Activated T-cell treated with anti-CD3 and anti-CD28 coated beads, Interleukin-2, amount 50 U/mL, for 4 hours (primary cell): ENCODE measurements around the gene MYOM1. TPM values are rescaled to one million over a fixed set of nuclear protein-coding genes. Genes with fewer than 3 reads are reported as not detected.

Experiments used
- ATAC-seq, 2 donors: fragments of 200-7000 bp; cut with Tn5 transposase; one replicate each; pipeline ENCODE4 v1.10.0; 2021
- DNase-seq: peaks from one replicate; pipeline ENCODE4 v3.0.0-alpha.2; 2020
- H3K27me3 Mint-ChIP-seq: one replicate; pipeline ENCODE4 v1.8.0; 2021; ENCODE audit warnings: low read depth, mixed read lengths
- H3K36me3 Mint-ChIP-seq: one replicate; pipeline ENCODE4 v1.8.0; 2022; ENCODE audit warnings: mixed read lengths; ENCODE audit not compliant: insufficient read depth
- H3K4me1 Mint-ChIP-seq: one replicate; pipeline ENCODE4 v1.8.0; 2021; ENCODE audit warnings: low read depth, mixed read lengths
- H3K4me3 Mint-ChIP-seq: one replicate; pipeline ENCODE4 v1.8.0; 2021; ENCODE audit warnings: mild to moderate bottlenecking, moderate library complexity, mixed read lengths
- H3K9me3 Mint-ChIP-seq: one replicate; pipeline ENCODE4 v1.8.0; 2021; ENCODE audit warnings: mixed read lengths
- total RNA-seq, 3 donors: library from RNA; stranded (reverse); gene quantifications; one replicate each; pipeline ENCODE4 v1.2.1, GENCODE V29; 2021

MYOM1 gene
- total RNA-seq, 3 donors from 2014 or later = 0.16 to 0.42 (median 0.25) TPM

DNA sequence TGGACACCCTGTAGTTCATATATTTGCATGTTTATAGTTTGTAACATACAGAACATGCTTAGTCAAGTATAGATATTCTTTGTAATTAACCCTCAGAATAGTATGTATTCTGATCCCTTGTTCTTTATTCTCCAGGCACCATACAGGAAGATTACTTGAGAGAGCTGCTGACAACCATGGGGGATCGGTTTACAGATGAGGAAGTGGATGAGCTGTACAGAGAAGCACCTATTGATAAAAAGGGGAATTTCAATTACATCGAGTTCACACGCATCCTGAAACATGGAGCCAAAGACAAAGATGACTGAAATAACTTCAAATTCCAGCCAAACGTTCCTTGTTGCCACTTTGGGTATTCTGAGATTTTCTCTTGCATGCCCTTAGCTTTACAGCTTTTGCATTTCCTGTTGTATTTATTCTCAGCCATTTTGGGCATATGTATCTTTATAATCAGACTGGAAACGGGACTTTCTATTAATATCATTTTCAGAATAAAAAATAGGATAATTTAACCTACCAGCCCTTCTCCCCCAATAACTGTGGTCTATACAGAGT lies 35.9 kb upstream of the MYOM1 start:
- DNase-seq (no peak), ATAC-seq (no peak)
- H3K4me1 Mint-ChIP-seq = peaks cover 87% of the 10 kb centered on the region
- peaks cover 53% of the 10 kb centered on the region for H3K36me3 Mint-ChIP-seq
- no peaks in the 10 kb centered on the region for H3K27me3 Mint-ChIP-seq
- no peaks in the 10 kb centered on the region for H3K9me3 Mint-ChIP-seq
- H3K4me3 Mint-ChIP-seq = no peak overlapping the region

DNA sequence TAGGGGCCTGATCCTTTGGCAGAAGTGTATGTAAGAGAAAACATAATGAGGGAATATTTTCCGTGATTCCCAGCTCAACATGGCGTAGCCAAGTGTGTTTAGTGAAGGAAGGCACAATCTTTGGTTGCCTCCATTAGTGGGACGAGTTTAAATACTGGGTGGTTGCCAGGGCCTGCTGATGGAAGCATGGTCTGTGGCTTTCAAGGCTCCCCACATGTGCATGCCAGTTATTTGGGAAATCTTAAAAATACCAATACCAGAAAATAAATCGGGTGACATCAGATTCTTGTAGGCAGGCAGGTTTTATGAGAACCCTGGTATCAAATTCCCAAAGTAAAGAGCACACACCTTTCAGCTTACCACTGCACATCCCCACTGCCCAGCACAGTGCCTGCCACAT lies 35.0 kb upstream of the MYOM1 start:
- Mint-ChIP-seq H3K4me3 (no peak overlapping the region), H3K9me3 (no peaks in the 10 kb centered on the region), H3K27me3 (no peaks in the 10 kb centered on the region), H3K36me3 (peaks cover 58% of the 10 kb centered on the region), H3K4me1 (peaks cover 88% of the 10 kb centered on the region)
- DNase-seq (no peak), ATAC-seq (no peak)

DNA sequence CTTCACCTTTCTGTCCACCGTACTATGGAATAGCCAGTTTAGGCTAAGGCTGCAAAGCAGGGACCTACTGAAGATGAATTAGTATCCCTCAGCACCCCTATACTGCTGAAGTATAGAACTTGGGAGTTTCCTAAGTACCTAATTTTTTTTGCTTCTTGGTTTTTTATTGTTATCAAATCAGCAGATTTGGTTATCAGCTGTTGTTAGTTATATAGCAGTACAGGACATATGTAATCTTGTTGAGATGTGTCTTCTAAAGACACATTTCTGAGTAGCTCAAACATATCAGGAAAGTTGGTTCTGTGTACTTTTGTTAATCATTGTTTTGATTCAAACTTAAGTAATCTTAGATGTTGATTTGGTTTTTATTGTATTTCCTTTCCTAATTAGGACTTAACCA lies 33.1 kb upstream of the MYOM1 start:
- no peaks in the 10 kb centered on the region for H3K9me3 Mint-ChIP-seq
- peaks cover 77% of the 10 kb centered on the region for H3K4me1 Mint-ChIP-seq
- ATAC-seq (no peak), DNase-seq (no peak)
- peaks cover 52% of the 10 kb centered on the region for H3K36me3 Mint-ChIP-seq
- H3K4me3 Mint-ChIP-seq = peak overlapping the region; percentile 29
- no peaks in the 10 kb centered on the region for H3K27me3 Mint-ChIP-seq

DNA sequence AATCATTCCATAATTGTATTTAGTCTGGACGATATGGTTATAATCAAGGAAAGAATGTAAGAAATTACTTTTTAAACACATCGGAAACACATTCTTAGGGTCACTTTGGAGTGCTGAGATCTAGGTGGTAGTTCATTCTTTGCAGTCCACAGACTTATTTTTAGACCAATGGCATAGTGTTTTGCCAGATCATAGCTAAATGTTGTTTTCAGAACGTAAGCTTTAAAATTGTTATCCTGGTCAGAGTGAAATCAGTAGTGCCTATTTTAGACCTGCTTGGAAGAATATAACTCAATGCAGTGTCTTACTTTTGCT lies 32.2 kb upstream of the MYOM1 start:
- peak overlapping the region; percentile 43 for H3K4me3 Mint-ChIP-seq
- H3K9me3 Mint-ChIP-seq = no peaks in the 10 kb centered on the region
- ATAC-seq (no peak), DNase-seq (no peak)
- H3K4me1 Mint-ChIP-seq = peaks cover 69% of the 10 kb centered on the region
- no peaks in the 10 kb centered on the region for H3K27me3 Mint-ChIP-seq
- H3K36me3 Mint-ChIP-seq = peaks cover 44% of the 10 kb centered on the region

DNA sequence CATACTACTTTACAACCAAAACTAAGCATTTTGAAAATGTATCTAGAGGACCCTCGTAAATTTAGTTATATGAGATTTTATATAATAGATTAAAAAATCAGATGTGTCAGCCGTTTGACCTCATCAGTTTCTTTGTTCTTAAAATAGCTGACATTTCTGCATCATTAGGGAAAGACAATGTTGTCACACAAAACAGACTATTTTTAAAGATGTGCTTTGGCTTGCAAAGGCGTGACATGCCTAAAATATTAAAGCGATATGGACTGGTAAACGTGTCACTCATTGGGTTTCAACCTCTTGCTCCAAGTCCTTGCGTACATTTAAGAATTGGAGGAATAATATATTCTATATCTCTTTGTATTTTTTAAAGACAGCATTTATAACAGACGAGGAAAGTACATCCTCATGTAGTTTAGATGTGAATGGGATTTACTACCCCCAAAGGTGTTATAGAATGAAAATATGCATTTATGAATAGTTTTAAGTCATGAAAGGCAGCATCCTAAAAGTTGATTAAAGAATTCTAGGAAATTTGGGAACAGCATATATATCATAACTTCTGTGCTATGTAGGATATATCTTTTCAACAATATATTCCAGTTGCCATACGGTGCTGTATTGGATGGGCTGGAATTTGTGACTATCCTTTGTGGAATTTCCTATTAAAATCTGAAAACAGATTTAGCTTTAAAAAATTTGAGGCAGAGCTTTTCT lies 31.6 kb upstream of the MYOM1 start:
- Mint-ChIP-seq H3K4me3 (peak overlapping the region; percentile 43), H3K9me3 (no peaks in the 10 kb centered on the region), H3K27me3 (no peaks in the 10 kb centered on the region), H3K36me3 (peaks cover 39% of the 10 kb centered on the region), H3K4me1 (peaks cover 67% of the 10 kb centered on the region)
- no peak for DNase-seq
- ATAC-seq = no peak

DNA sequence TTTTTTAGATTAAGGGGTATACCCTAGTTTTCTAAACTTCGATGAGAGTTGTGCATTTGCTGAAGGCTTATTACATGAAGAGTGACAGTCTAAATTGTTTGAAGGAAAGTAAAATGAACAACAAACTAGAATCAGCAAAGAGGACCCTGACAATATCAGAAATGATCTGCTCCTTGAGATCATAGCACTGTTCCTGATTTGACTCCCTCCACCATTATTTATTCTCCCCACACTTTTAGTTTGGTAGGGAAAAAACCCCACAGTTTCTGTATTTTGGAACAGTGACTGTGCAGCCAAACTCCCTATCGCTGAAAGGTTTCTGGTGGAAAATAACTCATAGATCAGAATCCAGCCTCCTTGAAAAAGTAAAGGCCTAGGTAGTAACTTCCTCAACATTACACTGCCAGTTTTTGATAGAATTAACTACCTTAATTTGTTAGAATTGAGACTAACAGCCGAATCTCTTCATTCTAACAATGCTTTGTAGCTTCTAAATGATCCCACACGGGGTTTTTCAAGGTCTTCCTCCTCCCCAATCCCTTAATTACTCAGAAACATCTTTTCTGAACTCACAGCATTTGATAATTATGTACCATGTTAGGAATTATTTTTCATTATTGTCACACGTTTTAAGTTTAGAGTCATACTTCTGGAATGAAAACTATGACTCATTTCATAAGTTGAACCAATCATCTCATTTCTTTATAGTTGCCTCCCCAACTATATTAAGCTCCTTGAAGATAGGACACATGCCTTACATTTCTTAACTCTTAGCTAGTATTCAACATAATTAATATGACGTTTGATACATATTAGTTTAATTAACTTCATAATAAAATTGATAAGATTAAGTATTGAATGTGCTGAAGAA lies 30.7 kb upstream of the MYOM1 start:
- H3K36me3 Mint-ChIP-seq = peaks cover 30% of the 10 kb centered on the region
- H3K9me3 Mint-ChIP-seq = no peaks in the 10 kb centered on the region
- peak; percentile 13 to 15 for ATAC-seq
- H3K27me3 Mint-ChIP-seq = no peaks in the 10 kb centered on the region
- peaks cover 66% of the 10 kb centered on the region for H3K4me1 Mint-ChIP-seq
- no peak for DNase-seq
- H3K4me3 Mint-ChIP-seq = peak overlapping the region; percentile 74

DNA sequence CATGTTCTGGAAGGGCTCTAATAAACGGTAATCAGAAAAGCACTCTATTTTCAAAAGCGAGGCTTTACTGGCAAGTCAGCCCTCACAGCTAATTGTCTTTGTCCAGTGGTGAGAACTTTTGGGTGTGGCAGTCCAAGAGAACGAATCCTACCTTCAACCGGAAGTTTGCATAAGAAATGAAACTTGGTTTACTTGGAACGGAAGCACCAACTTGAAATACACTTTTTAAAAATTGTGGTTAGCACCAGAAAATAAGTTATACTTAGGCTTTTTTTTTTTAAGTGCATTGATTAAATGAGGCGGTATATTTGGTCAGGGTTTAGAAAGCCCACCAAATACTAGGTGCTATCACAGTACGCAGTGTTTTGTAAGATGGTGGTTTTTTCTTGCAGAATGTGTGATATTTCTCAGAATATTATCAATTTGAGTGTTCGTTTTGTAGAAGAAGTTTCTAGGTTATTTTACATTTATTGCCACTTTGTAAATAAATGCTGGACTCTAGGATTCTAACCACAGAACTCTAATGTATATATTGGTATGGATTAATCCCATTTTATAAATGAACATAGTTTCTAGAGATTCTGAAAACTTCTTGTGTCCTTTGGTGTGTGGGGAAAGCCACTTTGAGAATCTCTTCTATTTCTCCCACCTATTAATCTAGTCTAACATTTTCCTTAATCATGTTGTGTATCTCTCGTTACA lies 29.0 kb upstream of the MYOM1 start:
- H3K4me3 Mint-ChIP-seq = peak overlapping the region; percentile 88
- H3K36me3 Mint-ChIP-seq = peaks cover 19% of the 10 kb centered on the region
- H3K9me3 Mint-ChIP-seq = no peaks in the 10 kb centered on the region
- peaks cover 58% of the 10 kb centered on the region for H3K4me1 Mint-ChIP-seq
- DNase-seq = no peak
- ATAC-seq = no peak
- no peaks in the 10 kb centered on the region for H3K27me3 Mint-ChIP-seq

DNA sequence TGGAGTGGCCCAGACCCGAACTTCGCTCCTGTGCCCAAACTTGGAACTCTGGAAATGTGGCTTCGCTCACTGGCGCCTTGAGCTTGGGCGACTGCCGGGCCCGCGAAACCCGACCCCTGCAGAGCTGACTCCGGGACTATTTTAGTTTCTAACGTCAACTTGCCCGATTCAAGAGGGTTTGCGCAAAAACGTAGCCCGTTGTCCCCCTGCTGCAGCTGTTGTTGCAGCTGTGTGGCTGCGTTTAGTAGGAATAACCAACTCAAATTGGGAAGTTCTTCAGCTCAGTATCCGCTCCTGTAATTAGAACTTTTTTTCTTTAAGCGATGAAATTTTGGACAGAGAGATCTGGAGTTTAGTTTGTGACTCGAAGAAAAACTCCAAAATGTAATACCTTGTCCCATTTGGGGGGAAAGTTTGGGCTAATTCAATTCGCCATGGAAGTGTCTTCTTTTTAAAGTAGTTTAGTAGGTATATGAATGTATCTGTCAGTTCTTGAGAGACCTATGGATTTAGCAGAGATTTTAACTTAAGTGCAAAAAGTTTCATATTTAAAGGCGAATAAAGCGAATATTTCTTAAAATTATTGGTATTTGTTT lies 28.4 kb upstream of the MYOM1 start:
- Mint-ChIP-seq H3K9me3 (no peaks in the 10 kb centered on the region), H3K27me3 (no peaks in the 10 kb centered on the region), H3K36me3 (peaks cover 12% of the 10 kb centered on the region), H3K4me1 (peaks cover 52% of the 10 kb centered on the region), H3K4me3 (peak overlapping the region; percentile 88)
- peak in 1 of 2 donors; percentile 2 for ATAC-seq
- DNase-seq = no peak

DNA sequence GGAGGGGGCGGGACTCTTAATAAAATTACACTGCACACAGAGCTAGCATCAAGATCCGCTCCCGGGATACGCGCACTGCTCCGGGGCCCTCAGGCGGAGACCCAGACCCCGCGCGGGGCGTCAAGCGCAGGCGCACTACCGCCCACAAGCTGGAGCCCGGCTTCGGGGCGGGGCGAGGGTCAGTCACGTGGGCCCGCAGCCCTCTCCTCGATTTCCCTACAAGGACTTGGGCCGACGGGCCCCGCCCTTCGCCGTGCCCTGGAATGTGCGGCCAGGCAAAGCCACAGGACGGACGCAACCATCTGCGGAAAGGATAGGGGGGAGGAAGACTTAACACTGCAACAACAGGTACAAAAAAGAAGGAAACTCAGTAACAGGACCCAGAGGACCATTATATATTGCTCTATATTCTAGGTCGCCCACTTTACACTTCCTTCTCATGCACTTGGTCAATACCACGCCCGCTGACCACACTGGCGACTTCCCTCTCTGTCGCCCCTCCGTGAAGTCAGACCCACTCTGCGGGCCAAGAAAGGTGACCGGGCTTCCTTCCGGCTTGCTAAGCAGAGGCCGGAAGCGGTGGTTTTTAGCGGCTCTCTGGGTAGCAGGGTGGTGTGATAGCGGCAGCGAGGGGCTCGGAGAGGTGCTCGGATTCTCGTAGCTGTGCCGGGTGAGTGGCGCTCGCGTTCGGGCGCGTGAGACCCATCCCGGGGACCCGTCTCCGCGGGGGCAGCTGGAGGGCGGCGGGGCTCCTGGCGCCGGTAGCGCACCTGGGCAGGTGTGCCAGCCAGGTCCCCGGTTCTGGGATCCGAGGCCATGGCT lies 27.7 kb upstream of the MYOM1 start, which contains the start of gene MYL12A:
Gene MYL12A (plus strand): TSS at position 562 of the 822 bp plus-strand sequence. CDS start 5,447 bp downstream, outside the sequence.
- ATAC-seq (peak; percentile 77 to 78), DNase-seq (peak; percentile 88)
- Mint-ChIP-seq H3K9me3 (no peaks in the 10 kb centered on the region), H3K4me1 (peaks cover 45% of the 10 kb centered on the region), H3K27me3 (no peaks in the 10 kb centered on the region), H3K4me3 (peak within 1 kb of the TSS; percentile 88), H3K36me3 (peaks cover 9% of the 10 kb centered on the region)

DNA sequence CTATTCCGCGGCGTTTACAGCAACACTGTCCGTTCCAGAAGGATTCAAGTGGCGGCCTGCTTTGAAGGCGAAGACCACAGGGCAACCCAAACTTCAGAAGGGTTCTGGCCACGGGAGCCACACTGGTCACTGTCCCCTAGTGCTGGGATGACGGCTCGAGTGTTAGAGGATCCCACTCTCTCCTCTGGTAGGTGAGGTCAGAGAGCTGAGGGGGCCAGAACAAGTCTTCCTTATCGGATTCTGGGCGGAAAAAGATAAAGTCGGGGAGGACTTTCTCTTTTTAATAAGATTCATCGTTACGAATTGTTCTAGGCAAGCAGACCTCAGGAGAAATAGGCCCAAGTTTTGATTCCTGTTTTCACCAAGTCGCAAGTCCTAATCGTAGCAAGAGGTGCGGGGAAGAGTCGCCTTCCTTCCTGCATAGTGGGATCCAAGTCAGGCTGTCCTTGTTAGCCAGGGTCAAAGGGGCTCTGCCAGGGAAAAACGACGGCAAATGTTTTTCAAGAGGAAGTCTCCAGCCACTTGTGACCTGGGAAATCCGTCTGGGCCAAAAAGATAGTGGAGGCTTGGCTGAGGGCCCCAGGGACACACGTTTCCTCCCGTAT lies 27.0 kb upstream of the MYOM1 start:
- peaks cover 6% of the 10 kb centered on the region for H3K9me3 Mint-ChIP-seq
- ATAC-seq (no peak), DNase-seq (no peak)
- H3K27me3 Mint-ChIP-seq = no peaks in the 10 kb centered on the region
- peak overlapping the region; percentile 88 for H3K4me3 Mint-ChIP-seq
- peaks cover 15% of the 10 kb centered on the region for H3K36me3 Mint-ChIP-seq
- peaks cover 38% of the 10 kb centered on the region for H3K4me1 Mint-ChIP-seq

DNA sequence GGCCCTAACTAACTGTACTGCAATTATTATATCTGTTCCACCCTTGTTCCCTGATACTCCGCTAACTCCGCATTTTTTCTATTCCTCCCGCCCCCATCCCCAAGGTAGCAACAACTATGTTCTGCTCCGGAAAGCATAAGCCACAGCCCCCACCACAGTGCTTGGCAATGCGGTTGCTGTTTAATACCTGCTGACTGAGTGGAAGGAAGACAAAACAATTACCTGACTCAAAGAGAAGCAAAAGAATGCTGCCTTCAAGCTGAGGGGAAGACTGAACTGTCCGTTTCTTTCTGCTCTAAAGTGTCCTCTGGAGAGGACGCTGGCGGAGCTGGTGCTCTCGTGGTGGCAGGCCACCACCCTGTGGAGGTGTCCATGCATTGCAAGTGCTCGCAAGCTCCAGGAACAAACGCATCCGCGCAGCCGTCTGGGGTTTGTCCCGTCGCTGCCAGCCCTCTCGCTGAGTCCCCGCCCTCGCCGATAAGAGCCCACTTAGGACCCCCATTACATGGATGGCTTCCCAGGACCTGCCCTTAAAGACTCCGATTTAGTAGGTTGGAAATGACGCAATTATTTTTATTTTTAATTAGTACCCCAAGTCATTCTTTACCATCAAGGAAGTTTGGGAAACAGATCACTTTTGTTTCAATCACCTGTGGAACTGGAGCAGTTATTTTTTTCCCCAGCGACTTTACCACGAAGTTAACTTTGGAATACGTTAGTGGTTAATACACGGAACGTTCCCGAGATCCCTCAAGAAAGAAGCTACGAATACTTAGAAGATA lies 26.3 kb upstream of the MYOM1 start:
- H3K4me3 Mint-ChIP-seq = peak overlapping the region; percentile 88
- no peaks in the 10 kb centered on the region for H3K27me3 Mint-ChIP-seq
- ATAC-seq (peak; percentile 59), DNase-seq (peak; percentile 71)
- H3K9me3 Mint-ChIP-seq = peaks cover 9% of the 10 kb centered on the region
- H3K4me1 Mint-ChIP-seq = peaks cover 32% of the 10 kb centered on the region
- H3K36me3 Mint-ChIP-seq = peaks cover 17% of the 10 kb centered on the region

DNA sequence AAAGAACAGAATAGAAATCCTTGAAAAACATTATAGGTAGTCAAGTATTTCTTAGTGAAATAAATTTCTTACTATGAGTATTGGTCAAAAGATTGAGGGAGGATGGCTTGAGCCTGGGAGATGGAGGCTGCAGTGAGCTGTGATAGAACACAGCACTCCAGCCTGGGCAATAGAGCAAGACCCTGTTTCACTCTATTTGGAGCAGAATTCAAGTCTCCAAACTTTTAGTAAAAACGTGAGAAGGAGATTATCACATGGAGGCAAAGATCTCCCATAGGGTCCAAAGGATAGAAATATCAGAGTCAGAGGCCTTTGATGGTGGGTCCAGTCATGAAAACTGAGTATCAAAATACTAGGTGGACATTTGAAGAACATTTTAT lies 25.4 kb upstream of the MYOM1 start:
- DNase-seq = no peak
- peaks cover 26% of the 10 kb centered on the region for H3K4me1 Mint-ChIP-seq
- peaks cover 19% of the 10 kb centered on the region for H3K36me3 Mint-ChIP-seq
- no peaks in the 10 kb centered on the region for H3K27me3 Mint-ChIP-seq
- peak overlapping the region; percentile 88 for H3K4me3 Mint-ChIP-seq
- peaks cover 14% of the 10 kb centered on the region for H3K9me3 Mint-ChIP-seq
- ATAC-seq = no peak
